HG02642 (cell line): ENCODE data around the gene TPCN2.

Experiments
- ATAC-seq: cut with Tn5 transposase; IDR thresholded peaks from one replicate; pipeline ENCODE4 v1.9.1; 2021; ENCODE audit warnings: mild to moderate bottlenecking; ENCODE audit not compliant: unreplicated experiment, poor library complexity

TPCN2 gene

GRCh38 chr11:69088676-69089146 is 40.0 kb downstream of the TPCN2 start:
- peak; percentile 52 for ATAC-seq

DNA sequence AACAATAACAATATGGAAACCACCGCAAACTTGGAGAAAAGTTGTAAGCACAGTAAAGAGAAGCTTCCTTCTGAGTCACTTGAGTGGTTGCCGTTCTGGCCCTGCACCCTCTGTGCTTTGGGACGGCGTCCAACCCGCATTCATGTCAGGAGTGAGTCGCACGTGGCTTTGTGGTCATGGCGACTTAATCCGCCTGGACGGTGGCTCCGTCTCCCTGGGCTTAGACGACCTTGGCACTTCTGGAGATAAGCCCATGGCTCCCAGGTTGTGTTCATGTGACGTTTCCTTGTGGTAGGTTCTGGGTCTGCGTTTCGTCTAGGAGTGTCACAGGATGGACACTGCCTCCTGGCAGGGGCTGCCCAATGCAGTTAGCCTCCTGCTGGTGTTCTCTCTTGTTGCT is 40.5 kb downstream of the TPCN2 start:
- ATAC-seq = no peak

DNA sequence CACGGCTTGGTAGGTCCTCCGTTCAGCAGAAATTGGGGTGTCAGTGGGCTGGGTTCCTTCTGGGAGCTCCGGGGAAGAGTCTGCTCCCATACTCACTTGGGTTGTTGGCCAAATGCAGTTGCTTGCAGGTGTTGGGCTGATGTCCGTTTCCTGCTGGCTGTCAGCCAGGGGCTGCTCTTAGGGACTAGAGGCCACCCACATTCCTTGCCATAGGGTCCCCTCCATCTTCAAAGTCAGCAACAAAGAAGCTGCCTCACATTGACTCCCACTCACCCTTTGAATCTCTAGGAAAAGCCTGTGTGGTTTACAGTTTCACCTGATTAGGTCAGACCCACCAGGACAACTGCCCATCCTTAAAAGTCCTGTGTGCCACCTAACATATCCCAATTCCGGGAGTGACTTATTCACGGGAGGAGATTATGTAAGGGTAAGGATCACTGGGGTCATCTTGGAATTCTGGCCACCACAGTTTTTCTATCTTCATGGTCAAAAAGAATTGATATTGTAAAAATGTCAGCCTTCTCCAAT is 43.0 kb downstream of the TPCN2 start:
- no peak for ATAC-seq

DNA sequence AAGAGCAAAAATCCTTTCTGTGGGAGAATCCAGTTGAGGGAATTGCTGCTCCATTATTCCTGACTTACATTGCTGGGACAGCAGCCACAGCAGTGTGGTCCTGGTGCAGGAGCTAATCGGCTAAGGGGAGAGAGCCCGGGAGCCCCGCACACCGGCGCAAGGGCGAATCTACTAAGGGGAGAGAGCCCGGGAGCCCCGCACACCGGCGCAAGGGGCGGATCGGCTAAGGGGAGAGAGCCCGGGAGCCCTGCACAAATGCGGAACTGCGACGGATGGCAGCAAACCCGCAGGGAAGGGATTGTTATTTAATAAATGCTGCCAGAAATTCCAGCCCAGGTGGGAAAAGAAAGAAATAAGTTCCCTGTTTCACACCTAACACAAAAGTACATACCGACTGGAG is 43.5 kb downstream of the TPCN2 start:
- no peak for ATAC-seq

DNA sequence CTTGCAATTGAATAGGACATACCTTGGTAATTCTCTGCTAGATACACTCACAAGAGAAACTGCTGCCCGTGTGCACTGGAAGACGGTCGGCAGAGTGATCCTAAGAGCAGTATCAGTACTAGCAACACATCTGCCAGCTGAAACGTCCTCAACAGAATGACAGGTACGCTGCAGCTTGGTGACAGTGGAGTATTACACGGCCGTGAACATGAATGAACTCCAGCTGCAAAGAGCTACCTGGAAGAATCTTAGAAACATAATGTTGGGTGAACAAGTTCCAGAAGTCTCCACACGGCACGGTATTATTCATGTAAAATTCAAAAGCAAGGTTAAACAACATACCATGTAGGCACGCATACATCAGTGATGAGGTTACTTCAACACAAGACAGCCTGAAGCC is 44.4 kb downstream of the TPCN2 start:
- no peak for ATAC-seq

DNA sequence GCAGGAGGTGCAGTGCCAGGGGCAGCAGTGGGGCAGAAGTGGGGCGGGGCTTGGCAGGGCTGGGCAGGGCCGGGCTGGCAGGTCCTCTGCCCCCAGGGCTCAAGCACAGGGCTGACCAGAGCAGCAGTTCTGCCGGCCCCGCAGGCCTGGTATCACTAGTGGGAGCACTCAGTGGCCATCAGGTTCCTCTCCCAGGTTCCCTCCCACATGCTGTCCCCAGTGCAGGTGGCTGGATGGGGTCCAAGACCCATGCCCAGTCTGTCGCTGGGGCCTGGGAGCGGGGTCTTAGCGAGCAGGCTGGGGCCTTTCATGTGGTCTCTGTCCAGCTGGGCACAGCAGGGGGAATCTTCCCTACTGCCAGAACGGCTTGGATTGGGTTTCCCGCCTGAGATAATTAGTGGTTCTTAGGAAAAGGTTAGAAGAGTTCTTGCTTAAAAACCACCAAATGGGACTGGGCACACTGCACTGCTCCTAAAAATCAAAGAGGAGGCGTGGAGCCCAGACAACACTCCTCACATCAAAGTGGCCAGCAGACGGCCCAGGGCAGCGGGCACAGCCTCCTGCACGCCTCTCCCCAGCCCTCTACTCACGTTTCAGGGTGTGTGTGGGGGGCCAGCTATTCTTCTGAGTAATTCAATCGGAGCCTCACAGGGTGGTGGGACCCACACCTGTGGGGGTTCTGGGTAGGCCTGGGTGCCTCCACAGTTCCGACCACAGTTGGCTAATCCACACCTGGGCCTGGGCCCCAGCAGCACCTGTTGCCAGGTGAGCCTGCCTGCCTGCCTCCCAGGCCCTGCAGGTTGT is 45.6 kb downstream of the TPCN2 start:
- no peak for ATAC-seq

- no peak for ATAC-seq
Measured at GRCh38 chr11:69094915-69095290, 46.2 kb downstream of the TPCN2 start.

DNA sequence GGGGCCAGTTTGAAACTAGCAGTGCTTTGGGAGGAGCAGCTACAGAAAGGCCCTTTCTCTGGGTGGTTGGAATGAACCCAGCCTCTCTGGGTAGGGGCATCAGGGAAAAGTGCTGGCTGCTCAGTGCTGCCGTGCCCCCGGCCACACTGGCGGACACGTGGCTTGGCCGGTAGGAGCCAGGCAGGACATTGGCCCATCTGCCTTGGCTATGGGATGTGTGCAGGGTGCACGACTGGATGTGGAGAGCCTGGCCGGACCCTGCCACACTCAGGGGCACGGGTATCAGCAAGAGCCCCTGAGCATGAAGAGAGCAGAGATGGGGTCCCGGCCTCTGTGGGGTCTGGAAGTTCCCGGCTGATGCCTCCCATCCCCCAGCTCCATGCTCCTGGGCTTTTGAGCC is 46.6 kb downstream of the TPCN2 start:
- no peak for ATAC-seq

GRCh38 chr11:69096473-69096872 is 47.7 kb downstream of the TPCN2 start:
- ATAC-seq = no peak

- no peak for ATAC-seq
Measured at GRCh38 chr11:69097263-69097662, 48.5 kb downstream of the TPCN2 start.

GRCh38 chr11:69099180-69099579 is 50.4 kb downstream of the TPCN2 start:
- ATAC-seq = no peak

DNA sequence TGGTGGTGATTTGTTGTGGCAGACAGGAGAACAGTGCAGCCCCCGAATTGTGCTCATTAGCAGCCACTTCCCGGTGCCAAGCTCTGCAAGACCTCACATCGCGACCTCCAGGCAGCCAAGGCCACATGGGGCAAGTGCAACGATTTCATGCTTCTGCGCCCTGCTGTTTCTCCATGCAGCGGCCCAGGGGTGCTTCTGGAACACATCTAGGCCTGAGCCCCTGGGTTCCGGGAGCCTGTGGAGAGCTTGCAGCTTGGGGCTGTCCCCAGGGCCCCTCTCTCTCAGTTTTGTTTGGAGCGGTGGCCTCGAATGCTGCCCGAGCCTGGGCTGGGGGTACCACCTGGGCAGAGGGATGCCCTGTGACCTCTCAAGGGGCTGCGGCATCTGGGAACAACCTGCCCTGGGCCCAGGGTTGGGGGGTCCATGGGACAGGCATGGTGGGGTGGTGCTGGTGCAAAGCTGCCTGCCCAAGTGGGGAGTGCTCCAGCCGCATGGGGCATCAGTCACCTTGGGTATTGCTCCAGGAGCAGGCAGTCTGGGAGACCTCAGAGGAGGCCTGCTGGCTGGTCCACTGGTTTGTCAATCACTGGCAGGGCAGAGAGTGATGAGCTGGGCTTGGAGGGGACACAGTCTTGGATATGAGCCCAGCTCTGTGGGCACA is 51.9 kb downstream of the TPCN2 start:
- ATAC-seq = no peak

GRCh38 chr11:69101115-69101791 is 52.5 kb downstream of the TPCN2 start:
- peak; percentile 64 for ATAC-seq

- no peak for ATAC-seq
Measured at GRCh38 chr11:69101792-69102695, 53.3 kb downstream of the TPCN2 start.

DNA sequence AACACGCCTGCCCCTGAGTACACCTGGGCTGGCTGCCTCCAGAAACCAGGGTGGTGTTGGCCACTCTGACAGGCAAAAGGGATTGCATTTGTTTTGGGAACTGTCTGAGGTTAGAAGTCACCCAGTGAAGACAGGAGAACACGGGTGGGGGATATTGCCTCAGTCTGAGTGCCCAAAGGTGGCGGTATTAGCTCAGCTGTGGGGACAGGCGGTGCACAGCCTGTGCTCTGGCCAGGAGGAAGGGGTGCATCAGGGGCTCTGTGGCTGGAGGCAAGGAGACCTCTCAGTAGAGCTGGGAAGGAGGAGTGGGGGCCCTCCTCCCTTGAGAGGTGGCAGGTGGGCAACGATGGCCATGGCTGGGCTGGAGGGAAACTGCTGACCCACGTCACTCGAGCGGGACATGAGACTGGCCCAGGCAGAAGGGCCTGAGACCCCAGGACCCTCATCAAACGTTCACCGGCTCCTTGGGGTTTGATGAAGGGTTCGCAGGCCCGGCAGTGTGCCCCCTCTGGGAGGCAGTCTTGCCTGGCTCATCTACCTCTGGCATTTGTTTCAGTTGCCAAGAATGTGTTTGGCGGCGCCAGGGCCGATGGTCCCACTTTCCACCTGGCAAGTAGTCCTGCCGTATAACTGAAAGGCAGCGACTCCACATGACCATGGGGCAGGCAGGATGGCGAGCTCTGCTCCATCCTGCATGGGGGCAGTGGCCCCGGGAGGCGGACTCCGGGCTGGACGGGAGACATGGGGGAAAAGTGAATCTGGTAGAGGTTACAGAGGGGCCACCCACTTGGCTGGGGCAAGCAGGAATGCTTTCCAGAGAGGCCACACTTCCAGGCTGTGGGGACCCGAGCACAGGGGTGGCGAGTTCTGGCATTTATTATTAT is 54.2 kb downstream of the TPCN2 start:
- ATAC-seq = no peak

DNA sequence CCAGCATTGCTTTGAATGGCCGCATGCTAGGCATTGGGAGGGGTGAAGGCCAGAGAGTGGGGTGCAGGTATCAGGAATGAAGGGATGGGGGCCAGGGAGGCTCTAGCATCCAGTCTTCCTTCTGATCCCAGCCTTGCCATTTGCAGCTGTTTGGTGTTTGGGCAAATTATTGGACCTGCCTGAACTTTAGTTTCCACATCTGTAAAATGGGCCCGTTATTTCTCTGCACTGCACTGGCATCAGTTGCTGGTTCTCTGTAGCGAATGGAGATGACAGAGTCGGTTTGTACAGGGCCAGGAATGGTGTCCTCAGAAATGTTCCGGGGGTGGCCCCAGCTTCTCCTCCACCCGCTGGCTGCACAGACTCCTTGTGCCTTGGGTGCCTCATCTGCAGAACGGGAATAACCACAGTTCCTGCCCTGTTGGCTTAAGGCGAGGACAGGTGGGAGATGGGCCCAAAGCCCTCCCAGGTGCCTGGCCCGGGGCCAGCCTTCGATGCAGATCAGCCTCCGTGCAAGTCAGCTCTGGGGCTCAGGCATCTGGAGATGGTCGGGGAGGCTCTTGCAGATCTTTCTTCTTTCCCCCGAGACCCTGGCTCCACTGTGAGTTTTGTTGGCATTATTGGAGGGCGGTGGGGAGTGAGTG is 55.6 kb downstream of the TPCN2 start:
- no peak for ATAC-seq

DNA sequence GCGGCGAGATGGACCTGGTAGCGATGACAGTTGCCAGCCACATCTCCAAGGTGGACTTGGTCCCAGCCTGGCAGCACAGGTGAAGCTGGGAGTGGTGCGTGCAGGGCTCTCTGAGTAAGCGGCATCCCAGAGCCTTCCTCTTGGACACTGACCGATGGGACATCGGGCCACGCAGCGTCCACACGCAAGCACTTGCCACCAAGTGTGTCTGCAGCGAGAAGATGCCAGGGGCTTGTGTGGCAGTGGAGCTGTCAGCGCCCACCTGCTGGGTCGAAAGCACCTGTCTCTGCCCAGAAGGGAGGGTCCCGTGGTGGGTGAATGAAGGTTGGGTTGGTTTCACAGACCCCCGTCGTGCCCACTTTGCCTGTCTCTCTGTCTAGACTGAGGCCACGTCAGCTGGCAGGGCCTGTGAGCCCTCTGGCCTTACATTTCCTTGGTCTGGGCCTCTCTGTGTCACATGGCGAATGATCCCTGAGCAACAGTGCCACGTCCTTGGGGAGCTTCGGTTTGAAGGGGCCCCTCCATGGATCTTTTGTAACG is 56.2 kb downstream of the TPCN2 start:
- ATAC-seq = no peak

GRCh38 chr11:69105461-69106030 is 56.8 kb downstream of the TPCN2 start:
- no peak for ATAC-seq
